PC-3 (cell line): ENCODE measurements around the gene SYT7. TPM values are rescaled to one million over a fixed set of nuclear protein-coding genes. Genes with fewer than 3 reads are reported as not detected.
"Not testable (repeated sequence)": the region's sequence is repeated elsewhere in the genome, so short reads cannot be mapped to it uniquely, and the experiment has no call there.

ENCODE experiments used
- ATAC-seq: fragments of 200-7000 bp; cut with Tn5 transposase; 2 replicates; pipeline ENCODE4 v1.9.1; 2020; ENCODE audit warnings: mild to moderate bottlenecking, moderate library complexity
- BruUV-seq: library from RNA; stranded (reverse); fragments of 400-500 nt; replicated peaks from 2 replicates; lab custom pipeline; 2021; lab: Mats Ljungman, UMichigan
- CTCF ChIA-PET: fragments of 300-600 bp; sonication (Branson Sonifier 250); formaldehyde crosslinking; loops from one replicate; lab custom pipeline; 2022; ENCODE audit warnings: antibody characterized with exemption; lab: Charles Lee
- POLR2A ChIA-PET: fragments of 300-600 bp; sonication (Branson Sonifier 250); formaldehyde crosslinking; loops from one replicate; lab custom pipeline; 2022; ENCODE audit warnings: antibody characterized with exemption; ENCODE audit not compliant: unreplicated experiment; lab: Charles Lee
- DNase-seq: peaks from one replicate; pipeline ENCODE4 v3.0.0-alpha.2; 2015
- H2AFZ ChIP-seq: fragments of 300-600 bp; sonication (generic); 2 replicates; pipeline ENCODE4 v1.6.0; 2016; ENCODE audit warnings: antibody characterized with exemption, low read length
- H3F3A ChIP-seq: fragments of 300-600 bp; sonication (generic); one replicate; pipeline ENCODE4 v1.6.0; 2017; ENCODE audit warnings: antibody characterized with exemption, low read length, control low read depth, mild to moderate bottlenecking; ENCODE audit not compliant: unreplicated experiment
- H3K27ac ChIP-seq: fragments of 300-600 bp; sonication (generic); 2 replicates; pipeline ENCODE4 v1.5.1; 2016; ENCODE audit warnings: mild to moderate bottlenecking, low read length
- H3K27me3 ChIP-seq: fragments of 300-600 bp; sonication (generic); 2 replicates; pipeline ENCODE4 v1.6.1; 2016; ENCODE audit warnings: low read length, mixed read lengths
- H3K36me3 ChIP-seq: fragments of 300-600 bp; sonication (generic); 2 replicates; pipeline ENCODE4 v1.6.1; 2016; ENCODE audit warnings: low read depth, mixed run types, low read length, mixed read lengths
- H3K4me1 ChIP-seq: fragments of 300-600 bp; sonication (generic); 2 replicates; pipeline ENCODE4 v1.5.1; 2016; ENCODE audit warnings: low read length; ENCODE audit not compliant: insufficient read depth
- H3K4me2 ChIP-seq: fragments of 300-600 bp; sonication (generic); 2 replicates; pipeline ENCODE4 v1.6.0; 2016; ENCODE audit warnings: low read length
- H3K4me3 ChIP-seq: fragments of 300-600 bp; sonication (generic); 2 replicates; pipeline ENCODE4 v1.5.1; 2016; ENCODE audit warnings: mild to moderate bottlenecking, low read length, mixed read lengths
- H3K79me2 ChIP-seq: fragments of 300-600 bp; sonication (generic); 2 replicates; pipeline ENCODE4 v1.6.1; 2017; ENCODE audit warnings: low read length, mixed read lengths
- H3K9ac ChIP-seq: fragments of 300-600 bp; sonication (generic); 2 replicates; pipeline ENCODE4 v1.6.0; 2016; ENCODE audit warnings: mild to moderate bottlenecking, low read length
- H3K9me2 ChIP-seq: fragments of 300-600 bp; sonication (generic); replicated peaks from 2 replicates; pipeline ENCODE4 v1.6.1; 2016; ENCODE audit warnings: mixed run types, low read length, mixed read lengths
- H3K9me3 ChIP-seq: fragments of 300-600 bp; sonication (generic); 2 replicates; pipeline ENCODE4 v1.6.1; 2016; ENCODE audit warnings: low read length, mixed read lengths
- H4K20me1 ChIP-seq: fragments of 300-600 bp; sonication (generic); 2 replicates; pipeline ENCODE4 v1.6.1; 2016; ENCODE audit warnings: low read length, mixed read lengths
- CTCF ChIP-seq: fragments of 300-600 bp; sonication (generic); conservative IDR thresholded peaks from 2 replicates; pipeline ENCODE4 v1.5.1; 2017; ENCODE audit warnings: antibody characterized with exemption, low read depth, mild to moderate bottlenecking, low read length
- EZH2 ChIP-seq: fragments of 300-600 bp; sonication (generic); IDR thresholded peaks from one replicate; pipeline ENCODE4 v1.6.1; 2017; ENCODE audit warnings: antibody characterized with exemption, mild to moderate bottlenecking, low read length; ENCODE audit not compliant: unreplicated experiment
- EZH2phosphoT487 ChIP-seq: fragments of 300-600 bp; sonication (generic); IDR thresholded peaks from 2 replicates; pipeline ENCODE4 v1.6.1; 2018; ENCODE audit warnings: mild to moderate bottlenecking, antibody characterized with exemption, low read length, borderline replicate concordance
- intact Hi-C: fragments of 100-400 bp; cut with micrococcal nuclease; formaldehyde crosslinking; loops from 2 replicates; pipeline ENCODE4 v1.9.0; 2023
- total RNA-seq: library from RNA; depleted of rRNA; stranded (reverse); fragments of >200 nt; gene quantifications from 2 replicates; pipeline ENCODE4 v1.2.3, GENCODE V29; 2014

SYT7 gene
- total RNA-seq, 1 experiment from 2014 or later = 23.2 TPM

- no peaks in the 10 kb centered on the region for H4K20me1 ChIP-seq
- ATAC-seq (no peak), DNase-seq (no peak)
- H3K4me2 ChIP-seq = no peak overlapping the region
- no peaks in the 10 kb centered on the region for H3K9me2 ChIP-seq
- BruUV-seq = no TSS peak
- ChIA-PET POLR2A (no interaction called here), CTCF (no interaction called here)
- H2AFZ ChIP-seq = no peak overlapping the region
- H3K27me3 ChIP-seq = no peaks in the 10 kb centered on the region
- no peaks in the 10 kb centered on the region for H3K9me3 ChIP-seq
- no peak overlapping the region for H3K9ac ChIP-seq
- no peak for TF ChIP-seq CTCF
- TF ChIP-seq EZH2 = no peak
- no peak for TF ChIP-seq EZH2phosphoT487
- H3K27ac ChIP-seq = no peak overlapping the region
- H3F3A ChIP-seq = no peaks in the 10 kb centered on the region
- intact Hi-C loops = no loop called here
- no peaks in the 10 kb centered on the region for H3K79me2 ChIP-seq
- H3K4me1 ChIP-seq = peaks cover 4% of the 10 kb centered on the region; the same call in 1 of the 2 replicates
- no peaks in the 10 kb centered on the region for H3K36me3 ChIP-seq
- no peak overlapping the region for H3K4me3 ChIP-seq
Measured at GRCh38 chr11:61472868-61473267, 108.0 kb downstream of the SYT7 start.

GRCh38 chr11:61472282-61472681 is 108.6 kb downstream of the SYT7 start:
- Histone ChIP-seq H3K4me3 (no peak overlapping the region), H3K27ac (no peak overlapping the region), H3K9me2 (no peaks in the 10 kb centered on the region), H2AFZ (no peak overlapping the region), H3K79me2 (no peaks in the 10 kb centered on the region), H3K4me1 (peaks cover 4% of the 10 kb centered on the region; the same call in 1 of the 2 replicates), H3K9me3 (no peaks in the 10 kb centered on the region), H3K4me2 (no peak overlapping the region), H3K9ac (no peak overlapping the region), H3K36me3 (no peaks in the 10 kb centered on the region), H4K20me1 (no peaks in the 10 kb centered on the region), H3F3A (no peaks in the 10 kb centered on the region), H3K27me3 (no peaks in the 10 kb centered on the region)
- no TSS peak for BruUV-seq
- intact Hi-C loops = no loop called here
- DNase-seq (no peak), ATAC-seq (no peak)
- CTCF ChIA-PET = interaction anchor here (0.6 to 0.7 kb wide), 2 partner anchors 24 to 47 kb away, joined by 3 to 12 read pairs; no protein-coding TSS in a partner anchor
- TF ChIP-seq EZH2 (no peak), CTCF (no peak), EZH2phosphoT487 (no peak)
- POLR2A ChIA-PET = no interaction called here

- intact Hi-C loops = no loop called here
- no peaks in the 10 kb centered on the region for H3F3A ChIP-seq
- H4K20me1 ChIP-seq = no peaks in the 10 kb centered on the region
- no TSS peak for BruUV-seq
- no peaks in the 10 kb centered on the region for H3K79me2 ChIP-seq
- ChIA-PET CTCF (no interaction called here), POLR2A (no interaction called here)
- TF ChIP-seq EZH2 (no peak), EZH2phosphoT487 (no peak), CTCF (no peak)
- no peaks in the 10 kb centered on the region for H3K27me3 ChIP-seq
- no peaks in the 10 kb centered on the region for H3K9me2 ChIP-seq
- H3K4me3 ChIP-seq = no peak overlapping the region
- H3K9ac ChIP-seq = no peak overlapping the region
- no peak overlapping the region for H3K27ac ChIP-seq
- no peak overlapping the region for H2AFZ ChIP-seq
- no peak for DNase-seq
- no peak overlapping the region for H3K4me2 ChIP-seq
- H3K9me3 ChIP-seq = no peaks in the 10 kb centered on the region
- ATAC-seq = no peak
- H3K4me1 ChIP-seq = no peaks in the 10 kb centered on the region
- H3K36me3 ChIP-seq = no peaks in the 10 kb centered on the region
Measured at GRCh38 chr11:61468002-61468401, 112.9 kb downstream of the SYT7 start.

- intact Hi-C loops, H3K9me3 ChIP-seq, H3K27ac ChIP-seq, H3K4me3 ChIP-seq, H3K9me2 ChIP-seq, H3K36me3 ChIP-seq, POLR2A ChIA-PET, H3K4me2 ChIP-seq, DNase-seq, H4K20me1 ChIP-seq, H3K79me2 ChIP-seq, H3K4me1 ChIP-seq, ATAC-seq, H3F3A ChIP-seq, H2AFZ ChIP-seq, BruUV-seq, H3K9ac ChIP-seq, H3K27me3 ChIP-seq: not testable (repeated sequence)
- CTCF ChIA-PET = interaction anchor here (0.6 kb wide), 1 partner anchor 15 kb away, joined by 3 read pairs; no protein-coding TSS in a partner anchor
Measured at GRCh38 chr11:61467602-61468001, 113.3 kb downstream of the SYT7 start.
